Activated CD4-positive, alpha-beta T cell treated with anti-CD3 and anti-CD28 coated beads, Interleukin-2, amount 50 U/mL, for 4 hours (primary cell): ENCODE results near the gene HASPIN.

Source experiments
- DNase-seq, 2 experiments: peaks; one replicate each; pipeline ENCODE4 v3.0.0-alpha.2; 2020

The HASPIN gene

GRCh38 chr17:3739422-3740124, 15.9 kb downstream of the HASPIN start:
- DNase-seq, result no peak

GRCh38 chr17:3740611-3741073, 16.9 kb downstream of the HASPIN start:
- DNase-seq, result no peak

- no peak for DNase-seq
Observed at GRCh38 chr17:3744014-3744413, 20.3 kb downstream of the HASPIN start.

- no peak for DNase-seq
Observed at GRCh38 chr17:3745071-3745470, 21.4 kb downstream of the HASPIN start.

- DNase-seq, result no peak
Observed at GRCh38 chr17:3747805-3748204, 24.1 kb downstream of the HASPIN start.

- DNase-seq, result no peak
Observed at GRCh38 chr17:3748576-3748975, 24.9 kb downstream of the HASPIN start.

GRCh38 chr17:3750296-3750695, 26.6 kb downstream of the HASPIN start:
- no peak for DNase-seq

- peak in 1 of 2 experiments; percentile 18 for DNase-seq
Observed at GRCh38 chr17:3750926-3751325, 27.2 kb downstream of the HASPIN start.

- no peak for DNase-seq
Observed at GRCh38 chr17:3751836-3752235, 28.1 kb downstream of the HASPIN start.

GRCh38 chr17:3753624-3754023, 29.9 kb downstream of the HASPIN start:
- no peak for DNase-seq

- no peak for DNase-seq
Observed at GRCh38 chr17:3754066-3754457, 30.4 kb downstream of the HASPIN start.

- peak; percentile 70 for DNase-seq
Observed at GRCh38 chr17:3754458-3755334, 31.0 kb downstream of the HASPIN start.

GRCh38 chr17:3755335-3756030, 31.8 kb downstream of the HASPIN start:
- no peak for DNase-seq

- no peak for DNase-seq
Observed at GRCh38 chr17:3759597-3760216, 36.0 kb downstream of the HASPIN start.

- DNase-seq, result no peak
Observed at GRCh38 chr17:3761036-3761917, 37.6 kb downstream of the HASPIN start.

GRCh38 chr17:3761918-3762380, 38.2 kb downstream of the HASPIN start:
- no peak for DNase-seq

GRCh38 chr17:3762922-3763776, 39.4 kb downstream of the HASPIN start:
- no peak for DNase-seq

GRCh38 chr17:3763777-3764170, 40.1 kb downstream of the HASPIN start:
- DNase-seq, result no peak

- DNase-seq, result no peak
Observed at GRCh38 chr17:3765981-3766380, 42.3 kb downstream of the HASPIN start.

GRCh38 chr17:3766779-3767178, 43.1 kb downstream of the HASPIN start:
- DNase-seq, result no peak

- DNase-seq, result no peak
Observed at GRCh38 chr17:3768341-3768740, 44.6 kb downstream of the HASPIN start.
